HG03571 (cell line): ENCODE measurements around the gene CNTNAP5.

Experiments
- ATAC-seq: cut with Tn5 transposase; IDR thresholded peaks from one replicate; pipeline ENCODE4 v1.9.1; 2021; ENCODE audit not compliant: unreplicated experiment

CNTNAP5 gene

DNA sequence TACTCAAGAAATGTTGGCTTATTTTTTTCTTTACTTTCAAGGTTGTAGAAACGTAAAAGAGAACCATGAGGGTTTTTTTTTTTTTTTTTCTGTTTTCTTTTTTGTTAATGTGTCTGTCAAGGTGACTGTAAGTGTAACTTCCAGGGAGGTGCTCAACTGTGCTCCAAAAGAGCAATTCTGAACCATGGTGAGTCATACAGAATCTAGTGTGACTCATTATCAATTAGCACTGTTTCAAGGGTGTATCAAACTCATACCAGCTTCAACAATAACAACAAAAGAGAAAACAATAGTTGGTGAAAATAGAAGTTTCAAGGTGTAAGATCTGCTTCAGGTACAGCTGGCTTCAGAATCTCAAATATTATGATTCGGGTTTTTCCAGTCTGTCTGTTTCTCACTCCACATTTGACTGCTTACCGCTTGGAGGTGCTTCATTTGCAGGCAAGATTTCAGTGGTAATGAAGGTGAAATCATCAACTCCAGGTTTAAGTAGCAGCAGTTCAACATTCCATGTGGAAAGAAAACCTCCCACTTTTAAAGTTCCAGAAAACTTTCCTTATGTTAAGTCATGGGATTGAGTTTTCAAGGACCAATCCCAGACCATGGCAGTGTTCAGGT, 850.6 kb downstream of the CNTNAP5 start:
- no peak for ATAC-seq

DNA sequence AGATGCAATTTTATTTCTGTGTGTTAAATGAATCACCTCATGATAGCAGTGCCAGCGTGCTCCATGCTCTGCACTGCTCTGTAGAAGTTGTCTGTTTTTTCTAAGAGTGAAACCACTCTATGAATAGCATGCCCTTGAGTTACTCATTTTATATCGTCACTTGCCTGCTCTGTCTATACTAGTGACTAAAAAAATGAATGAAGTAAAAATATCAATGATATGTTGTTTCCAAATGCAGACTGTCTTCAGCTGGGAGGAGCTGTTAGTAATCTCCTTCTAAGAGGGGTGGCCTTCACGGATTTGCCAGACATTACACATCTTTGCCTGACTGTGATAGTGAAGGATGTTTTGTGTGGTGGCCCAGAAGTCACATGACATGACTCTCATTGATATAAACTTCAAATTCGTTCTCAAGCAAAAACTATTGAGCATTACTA, 852.1 kb downstream of the CNTNAP5 start:
- ATAC-seq = no peak

DNA sequence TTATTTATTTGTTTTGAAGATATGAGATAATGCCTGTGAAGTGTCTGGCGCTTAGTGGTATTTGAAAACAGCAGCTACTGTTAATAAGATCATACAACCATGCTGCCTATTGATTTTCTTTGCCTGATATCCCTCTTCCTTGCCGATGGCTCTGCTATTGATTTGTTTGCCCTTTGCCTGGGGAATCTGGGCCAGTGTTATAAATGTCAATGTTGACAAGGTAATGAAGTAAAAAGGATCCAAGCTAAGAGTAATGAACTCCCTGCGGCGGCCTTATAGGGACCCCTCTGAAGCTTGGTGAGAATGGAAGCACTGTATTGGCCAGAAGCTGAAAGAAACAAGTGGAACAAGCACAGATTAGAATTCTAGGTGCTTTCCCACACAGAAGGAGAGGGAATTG, 854.6 kb downstream of the CNTNAP5 start:
- ATAC-seq = no peak

DNA sequence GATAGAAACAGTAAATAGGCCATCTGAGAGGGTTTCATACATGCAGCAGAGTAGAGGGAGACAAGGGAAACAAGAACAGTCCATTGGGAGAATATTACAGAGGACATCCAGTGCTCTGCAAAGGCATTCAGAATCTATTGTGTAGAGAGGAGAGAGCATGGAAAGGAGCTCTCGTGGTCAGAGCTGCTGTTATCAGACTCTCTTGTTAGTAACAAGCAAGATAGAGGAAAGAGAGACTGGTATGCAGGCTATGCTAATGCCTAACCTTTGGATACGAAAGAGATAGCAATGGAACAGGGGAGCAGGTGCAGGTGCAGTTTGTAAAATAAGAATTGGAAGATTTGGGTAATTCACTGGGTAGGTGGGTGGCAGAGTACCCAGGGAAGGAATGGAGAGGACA, 855.9 kb downstream of the CNTNAP5 start:
- ATAC-seq = no peak

DNA sequence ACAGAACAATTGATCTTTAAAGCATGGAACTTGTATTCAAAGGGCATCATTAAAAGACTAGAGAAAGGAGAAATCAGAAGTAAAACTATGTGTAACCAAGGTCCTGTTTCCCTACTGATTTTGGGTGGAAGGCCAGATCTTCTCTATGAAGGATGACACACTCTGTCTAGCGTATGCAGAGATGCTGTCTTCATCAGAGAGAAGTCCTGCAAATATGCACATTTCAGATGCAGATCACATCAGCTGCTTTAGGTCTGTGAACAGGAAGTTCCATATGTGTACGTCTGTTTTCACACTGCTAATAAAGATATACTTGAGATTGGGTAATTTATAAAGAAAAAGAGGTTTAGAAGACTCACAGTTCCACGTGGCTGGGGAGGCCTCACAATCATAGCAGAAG, 857.3 kb downstream of the CNTNAP5 start:
- no peak for ATAC-seq

DNA sequence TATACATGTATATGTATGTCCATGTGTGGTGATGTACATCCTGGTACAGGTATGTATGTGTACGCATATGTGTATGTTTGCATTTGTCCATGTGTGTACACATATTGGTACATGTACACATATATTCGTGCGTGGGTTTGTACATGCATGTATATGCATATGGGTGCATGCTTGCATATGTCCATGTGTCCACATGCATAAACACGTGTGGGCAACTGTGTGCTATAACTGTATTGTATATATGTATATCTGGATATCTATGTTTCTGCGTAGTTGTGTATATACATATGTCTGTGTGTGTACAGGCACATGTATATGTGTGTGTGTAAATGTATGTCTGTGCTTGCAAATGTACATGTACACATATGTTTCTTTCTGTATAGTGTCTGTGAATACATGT, 858.5 kb downstream of the CNTNAP5 start:
- ATAC-seq = no peak

DNA sequence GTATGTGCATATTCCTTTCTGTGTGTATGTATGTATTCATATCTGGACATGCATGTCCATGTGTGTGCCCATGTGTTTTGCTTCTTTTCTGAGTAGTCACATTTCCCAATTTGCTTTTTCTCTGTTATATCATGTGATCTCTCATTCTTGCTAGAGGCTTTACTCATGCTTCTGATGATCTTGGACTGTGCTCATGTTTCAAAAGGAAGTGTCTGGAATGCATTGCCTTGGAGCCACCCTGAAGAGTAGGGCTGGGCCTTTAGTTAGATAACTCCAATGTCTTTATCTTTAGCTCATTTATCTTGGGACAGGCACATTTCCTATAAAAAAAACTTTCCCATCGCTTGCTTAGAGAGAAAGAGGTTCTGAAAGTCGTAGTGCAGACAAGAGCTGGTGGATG, 859.2 kb downstream of the CNTNAP5 start:
- ATAC-seq = no peak

DNA sequence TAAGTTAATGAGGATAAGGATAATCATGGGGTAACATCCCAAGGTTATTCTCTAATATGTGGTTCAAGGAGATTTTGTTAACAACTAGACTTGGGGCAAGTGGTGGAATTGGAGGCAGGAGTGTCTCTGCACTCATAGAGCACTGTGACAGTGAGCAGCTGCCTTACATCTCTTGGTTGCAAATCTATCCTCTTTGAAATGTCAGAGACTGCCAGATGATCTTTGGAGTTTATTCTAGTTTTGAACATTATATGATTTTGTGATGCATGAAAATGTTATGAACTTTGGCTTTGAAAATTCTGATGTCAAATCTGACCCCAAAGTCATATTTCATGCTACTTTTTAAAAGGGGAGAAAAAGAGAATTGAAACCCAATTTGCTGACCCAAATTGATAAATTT, 861.1 kb downstream of the CNTNAP5 start:
- no peak for ATAC-seq

DNA sequence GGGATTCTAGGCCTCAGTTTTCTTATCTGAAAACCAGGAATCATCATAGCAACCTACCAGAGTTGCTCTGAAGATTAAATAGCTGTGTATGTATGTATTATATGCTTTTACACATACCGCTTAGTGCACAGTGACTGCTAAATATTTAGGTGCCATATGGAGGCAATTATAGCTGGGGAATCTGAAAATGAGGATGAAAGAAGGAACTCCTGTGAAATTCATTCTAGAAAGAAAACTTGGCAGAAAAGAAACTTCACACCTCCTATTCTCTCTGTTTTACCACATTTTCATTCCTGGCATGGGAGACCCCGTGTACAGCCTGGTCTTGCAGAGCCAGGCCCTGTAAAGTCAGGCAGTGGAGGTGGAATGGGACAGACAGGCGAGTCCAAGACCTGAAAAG, 862.4 kb downstream of the CNTNAP5 start:
- ATAC-seq = no peak

DNA sequence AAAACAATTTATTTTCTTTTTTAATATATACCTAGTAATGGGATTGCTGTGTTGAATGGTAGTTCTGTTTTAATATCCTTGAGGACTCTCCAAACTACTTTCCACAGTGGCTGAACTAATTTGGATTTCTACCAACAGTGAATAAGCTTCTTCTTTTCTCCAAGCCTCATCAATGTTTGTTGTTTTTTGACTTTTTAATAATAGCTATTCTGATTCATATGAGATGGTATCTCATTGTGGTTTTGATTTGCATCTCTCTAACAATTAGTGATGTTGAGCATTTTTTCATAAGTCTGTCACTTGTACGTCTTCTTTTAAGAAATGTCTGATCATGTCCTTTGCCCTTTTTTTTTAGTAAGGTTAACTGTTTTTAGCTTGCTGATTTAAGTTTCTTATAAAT, 863.3 kb downstream of the CNTNAP5 start:
- no peak for ATAC-seq

DNA sequence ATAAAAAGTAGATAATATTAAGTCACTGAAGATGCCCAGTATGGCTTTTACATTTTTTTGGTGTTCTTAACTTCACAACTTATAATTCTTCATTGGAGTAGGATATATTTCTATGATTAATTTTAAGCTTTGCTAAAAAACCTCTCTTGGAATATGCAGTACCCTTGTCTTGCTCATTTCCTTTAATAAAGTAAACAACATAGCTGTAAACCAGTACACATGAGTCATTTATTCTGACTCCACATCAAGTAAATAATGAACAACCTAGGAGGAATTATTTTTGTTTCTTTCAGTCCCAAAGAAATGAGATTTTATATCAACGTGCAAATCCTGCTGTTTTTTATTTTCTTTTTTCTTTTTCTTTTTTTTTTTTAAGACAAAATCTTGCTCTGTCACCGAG, 869.1 kb downstream of the CNTNAP5 start:
- no peak for ATAC-seq

DNA sequence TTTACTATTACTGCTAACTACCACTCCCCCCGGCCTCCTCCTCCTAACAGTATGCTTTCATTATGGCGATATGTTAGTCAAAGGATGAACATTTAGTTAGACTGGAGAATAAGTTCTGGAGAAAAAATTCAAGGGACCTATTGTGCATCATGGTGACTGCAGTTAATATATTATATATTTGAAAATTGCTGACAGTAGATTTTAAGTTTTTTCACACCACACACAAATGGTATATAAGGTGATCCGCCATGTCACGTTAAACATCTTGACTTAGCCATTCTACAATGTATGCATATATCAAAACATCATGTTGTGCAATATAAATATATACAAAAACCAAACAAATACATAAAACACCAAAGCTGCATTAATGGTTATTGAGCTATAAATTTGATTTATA, 873.7 kb downstream of the CNTNAP5 start:
- no peak for ATAC-seq

DNA sequence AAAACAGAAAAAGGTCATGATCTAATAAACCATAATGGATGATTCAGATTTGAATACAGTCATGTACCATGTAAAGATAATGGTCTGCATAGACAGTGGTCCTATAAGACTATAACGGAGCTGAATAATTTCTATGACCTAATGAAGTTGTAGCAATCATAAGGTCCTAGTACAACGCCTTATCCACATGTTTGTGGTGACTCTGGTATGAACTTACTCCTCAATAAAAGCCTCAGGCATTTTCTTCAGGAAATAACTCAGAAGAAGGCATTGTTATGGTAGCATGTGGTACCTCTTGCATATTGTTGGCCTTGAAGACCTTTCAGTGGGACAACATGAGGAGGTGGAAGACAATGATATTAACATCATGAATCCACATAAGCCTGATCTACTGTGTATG, 883.3 kb downstream of the CNTNAP5 start:
- no peak for ATAC-seq

DNA sequence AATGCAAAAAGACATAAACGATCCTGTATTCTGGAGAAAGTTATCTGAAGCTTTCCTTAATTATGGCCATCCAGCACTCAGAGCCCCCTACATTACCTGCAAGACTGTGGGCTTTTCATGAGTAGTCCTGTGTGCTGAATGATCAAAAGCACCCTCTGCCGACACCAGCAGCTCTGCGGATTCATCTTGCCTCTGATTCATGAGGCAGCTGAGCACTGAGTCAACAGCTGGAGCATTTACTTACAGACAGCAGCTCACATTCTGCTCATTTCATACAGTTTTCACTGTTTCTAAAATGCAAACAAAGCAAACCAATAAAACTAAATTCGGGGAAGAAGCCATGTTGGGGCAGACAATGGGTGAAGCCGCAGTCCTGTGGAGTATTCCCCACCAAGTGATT, 886.5 kb downstream of the CNTNAP5 start:
- no peak for ATAC-seq

DNA sequence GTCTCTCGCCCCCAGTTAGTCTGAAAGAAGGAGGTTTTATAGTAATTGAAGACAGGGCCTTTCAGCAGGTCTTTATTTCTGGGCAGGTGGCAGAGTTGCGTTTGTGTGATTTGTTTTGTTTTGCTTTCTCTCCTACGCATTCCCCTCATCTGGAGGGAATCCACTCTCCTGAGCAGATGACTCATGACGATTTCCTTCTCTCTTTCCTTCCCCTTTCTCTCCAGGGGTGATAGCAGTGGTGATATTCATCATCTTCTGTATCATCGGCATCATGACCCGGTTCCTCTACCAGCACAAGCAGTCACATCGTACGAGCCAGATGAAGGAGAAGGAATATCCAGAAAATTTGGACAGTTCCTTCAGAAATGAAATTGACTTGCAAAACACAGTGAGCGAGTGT, 888.8 kb downstream of the CNTNAP5 start:
- no peak for ATAC-seq

DNA sequence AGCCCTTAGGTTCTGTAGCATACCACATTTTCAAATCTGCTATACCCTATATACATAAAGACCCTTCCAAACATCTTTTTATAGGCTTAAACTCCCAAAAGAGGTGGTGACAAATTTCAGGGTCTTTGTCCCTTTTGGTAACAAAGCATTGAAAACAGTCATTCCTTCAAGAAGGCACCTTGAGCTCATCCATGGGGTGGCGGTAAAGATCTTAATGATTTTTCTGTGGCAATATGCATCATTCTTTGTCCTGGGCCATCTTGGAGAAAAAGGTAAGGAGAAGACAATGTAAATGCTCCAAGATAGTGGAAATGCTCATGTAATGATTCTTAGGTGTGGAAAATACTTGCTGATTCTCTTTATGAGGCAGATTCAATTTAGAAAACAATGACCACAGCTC, 890.5 kb downstream of the CNTNAP5 start:
- ATAC-seq = no peak

DNA sequence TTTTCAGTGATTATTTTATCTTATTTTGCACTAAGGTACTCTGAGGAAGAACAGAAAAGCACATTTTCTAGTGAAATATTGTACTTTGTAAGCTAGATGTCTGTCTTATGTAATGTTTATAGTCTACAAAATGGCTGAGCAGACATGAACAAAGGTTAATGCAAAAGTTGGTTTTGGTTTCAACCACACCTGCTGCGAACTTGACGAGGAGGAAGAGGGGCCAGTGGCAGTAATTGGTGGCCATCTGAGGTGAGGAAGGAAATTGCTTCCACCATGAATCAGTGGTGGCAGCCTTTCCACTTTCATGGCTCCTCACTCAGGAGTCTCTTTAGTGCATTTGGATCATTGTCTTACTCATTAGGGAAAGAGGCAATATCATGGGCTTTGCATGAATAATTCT, 894.2 kb downstream of the CNTNAP5 start:
- ATAC-seq = no peak

DNA sequence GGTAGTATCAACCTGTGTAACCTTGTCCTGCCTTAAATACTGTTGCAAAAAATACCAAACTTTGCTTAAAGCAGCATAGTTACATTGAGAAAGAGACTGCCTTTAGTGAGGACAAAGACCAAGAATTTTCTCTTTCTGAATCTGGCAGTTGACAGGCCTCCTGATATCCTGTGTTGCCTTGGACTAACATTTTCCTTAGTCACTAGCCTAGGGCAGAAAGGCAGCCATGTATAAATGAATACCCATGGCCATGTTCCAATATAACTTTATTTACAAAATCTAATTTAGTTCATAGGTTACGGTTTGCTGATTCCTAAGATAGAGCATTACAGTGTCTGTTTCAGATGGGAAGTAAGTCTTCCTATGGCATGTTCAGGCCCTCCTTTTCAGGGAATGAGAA, 895.4 kb downstream of the CNTNAP5 start:
- no peak for ATAC-seq

DNA sequence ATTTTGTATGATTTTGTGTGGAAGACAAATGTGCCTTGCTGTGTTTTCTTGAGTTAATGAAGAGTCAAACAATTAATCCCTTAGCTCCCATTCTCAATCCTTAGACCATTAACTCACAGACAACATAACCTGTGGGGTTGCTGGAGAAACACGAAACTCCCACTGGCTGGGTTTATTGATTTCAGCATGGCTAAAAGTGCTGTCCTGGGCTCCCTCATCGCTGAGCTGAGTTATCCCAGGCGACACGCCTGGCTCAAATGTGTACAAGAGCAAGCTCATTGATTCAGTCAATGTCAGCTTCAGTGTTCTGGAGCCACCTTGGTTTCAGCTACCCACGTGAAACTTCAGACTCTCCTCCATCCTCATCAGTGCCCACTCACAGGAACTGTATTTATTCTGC, 896.1 kb downstream of the CNTNAP5 start:
- ATAC-seq = no peak

DNA sequence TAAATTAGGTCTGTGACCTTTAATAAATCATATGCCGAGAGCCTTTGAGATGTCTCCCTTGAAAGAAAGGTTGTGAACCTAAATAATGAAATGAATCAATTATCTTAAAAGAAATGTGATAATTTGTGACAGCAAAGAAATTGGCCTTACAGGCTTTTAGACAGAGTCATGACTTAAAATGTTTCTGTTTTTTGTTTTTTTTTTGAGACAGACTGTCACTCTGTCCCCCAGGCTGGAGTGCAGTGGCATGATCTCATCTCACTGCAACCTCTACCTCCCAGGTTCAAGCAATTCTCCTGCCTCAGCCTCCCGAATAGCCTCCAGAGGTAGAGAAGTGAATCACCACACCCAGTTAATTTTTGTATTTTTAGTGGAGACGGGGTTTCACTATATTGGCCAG, 898.0 kb downstream of the CNTNAP5 start:
- no peak for ATAC-seq

DNA sequence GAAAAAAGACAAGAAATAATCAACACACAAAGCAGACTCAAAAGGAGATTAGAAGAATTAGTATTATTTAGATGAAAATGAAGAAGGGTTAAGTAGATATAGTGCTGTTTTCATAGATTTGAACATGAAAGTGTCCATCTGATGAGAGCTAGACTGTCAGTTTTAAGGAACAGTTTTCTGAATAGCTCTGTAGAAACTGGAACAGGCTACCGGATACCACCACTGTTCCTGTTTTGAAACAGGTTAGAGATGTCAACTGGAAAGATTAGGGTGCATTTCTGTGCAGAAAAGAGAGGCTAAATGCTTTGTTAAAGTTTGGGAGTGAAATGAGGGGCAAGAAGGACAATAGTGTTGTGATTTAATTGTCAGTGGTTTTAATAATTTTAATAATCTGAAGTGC, 908.8 kb downstream of the CNTNAP5 start:
- no peak for ATAC-seq

DNA sequence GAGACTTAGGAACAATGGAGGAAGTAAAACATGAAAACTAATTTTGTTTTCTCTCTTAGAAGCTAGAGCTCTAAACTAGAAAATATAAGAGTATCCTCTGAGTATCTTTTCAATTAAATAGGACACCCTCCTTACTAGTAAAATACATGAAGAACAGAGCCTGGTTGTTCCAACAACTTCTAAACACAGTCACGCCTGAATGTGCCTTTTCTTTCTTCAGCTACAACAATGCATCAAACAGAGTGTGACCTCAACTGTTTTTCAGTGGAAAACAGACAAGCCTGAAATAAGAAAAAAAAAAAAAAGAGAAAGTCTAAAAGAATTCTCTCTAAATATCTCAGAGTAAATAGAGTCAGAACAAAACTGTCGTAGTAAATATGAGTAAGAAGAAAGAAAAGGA, 928.8 kb downstream of the CNTNAP5 start:
- ATAC-seq = no peak

DNA sequence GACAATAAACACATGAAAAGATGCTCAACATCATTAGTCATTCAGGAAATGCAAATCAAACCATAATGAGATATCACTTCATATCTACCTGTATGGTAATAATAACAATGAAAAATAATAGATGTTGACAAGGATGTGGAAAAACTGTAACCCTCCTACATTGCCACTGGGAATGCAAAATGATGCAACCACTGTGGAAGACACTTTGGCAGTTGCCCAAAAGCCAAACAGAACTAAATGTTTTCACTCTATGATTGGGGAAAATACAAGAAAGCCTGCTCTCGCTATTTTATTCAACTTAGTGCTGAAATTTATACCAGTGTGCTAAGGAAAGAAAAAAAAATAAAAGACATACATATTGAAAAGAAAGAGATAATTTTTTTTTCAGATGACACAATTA, 934.5 kb downstream of the CNTNAP5 start:
- ATAC-seq = no peak

DNA sequence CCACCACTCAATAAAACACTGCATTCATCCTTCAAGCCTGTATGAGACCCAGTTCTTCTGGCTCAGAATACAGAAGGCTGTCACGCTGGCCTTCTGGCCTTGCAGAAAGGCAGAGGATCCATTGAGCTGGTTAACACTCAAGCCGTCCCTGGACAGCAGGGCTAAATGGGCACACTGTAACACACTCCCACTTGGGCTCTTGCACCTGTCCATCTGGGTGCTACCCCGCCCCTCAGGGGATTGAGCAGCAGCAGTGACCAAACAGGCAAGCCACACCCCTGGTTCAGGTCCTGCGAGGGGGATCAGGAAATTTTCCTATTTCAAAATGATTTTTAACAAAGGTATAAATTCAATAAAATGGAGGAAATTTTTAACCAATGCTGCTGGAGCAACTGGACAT, 936.0 kb downstream of the CNTNAP5 start:
- no peak for ATAC-seq
